MCF 10A (cell line): ENCODE measurements around the gene G0S2. TPM values are rescaled to one million over a fixed set of nuclear protein-coding genes. Genes with fewer than 3 reads are reported as not detected.

Experiments used
- BruUV-seq: library from RNA; stranded (reverse); fragments of 400-500 nt; replicated peaks from 2 replicates; lab custom pipeline; 2021; lab: Mats Ljungman, UMichigan
- CTCF ChIA-PET: fragments of 300-600 bp; sonication (Branson Sonifier 250); formaldehyde crosslinking; extraction: SDS; loops from one replicate; lab custom pipeline; 2021; ENCODE audit warnings: antibody characterized with exemption, inconsistent platforms; lab: Yijun Ruan, JAX
- POLR2A ChIA-PET: fragments of 300-600, 350-650 bp; sonication (Branson Sonifier 250); formaldehyde crosslinking; extraction: SDS; loops from one replicate; lab custom pipeline; 2020; ENCODE audit warnings: antibody characterized with exemption, inconsistent platforms; lab: Yijun Ruan, JAX
- DNase-seq: peaks from one replicate; pipeline ENCODE4 v3.0.0-alpha.2; 2018; ENCODE audit not compliant: unreplicated experiment
- H3K27ac Mint-ChIP-seq: one replicate; pipeline ENCODE4 v1.8.0; 2022; ENCODE audit warnings: mild to moderate bottlenecking, low read depth, mixed read lengths; ENCODE audit not compliant: unreplicated experiment
- H3K27me3 Mint-ChIP-seq: one replicate; pipeline ENCODE4 v1.8.0; 2022; ENCODE audit warnings: mixed read lengths; ENCODE audit not compliant: insufficient read depth, unreplicated experiment
- H3K36me3 Mint-ChIP-seq: one replicate; pipeline ENCODE4 v1.8.0; 2022; ENCODE audit warnings: mild to moderate bottlenecking, moderate library complexity, mixed read lengths; ENCODE audit not compliant: insufficient read depth, unreplicated experiment
- H3K4me1 Mint-ChIP-seq: one replicate; pipeline ENCODE4 v1.8.0; 2022; ENCODE audit warnings: mixed read lengths; ENCODE audit not compliant: insufficient read depth, unreplicated experiment
- H3K4me3 Mint-ChIP-seq: one replicate; pipeline ENCODE4 v1.8.0; 2022; ENCODE audit warnings: mild to moderate bottlenecking, moderate library complexity, mixed read lengths; ENCODE audit not compliant: unreplicated experiment
- H3K9me3 Mint-ChIP-seq: one replicate; pipeline ENCODE4 v1.8.0; 2022; ENCODE audit warnings: mixed read lengths; ENCODE audit not compliant: unreplicated experiment
- CTCF ChIP-seq: fragments of 200-600 bp; IDR thresholded peaks from one replicate; pipeline ENCODE4 v1.8.0; 2022; ENCODE audit warnings: antibody characterized with exemption, mild to moderate bottlenecking; ENCODE audit not compliant: unreplicated experiment
- intact Hi-C: fragments of 100-400 bp; cut with micrococcal nuclease; formaldehyde crosslinking; loops from 2 replicates; pipeline ENCODE4 v1.14.1; 2022
- total RNA-seq: library from RNA; stranded (reverse); gene quantifications from 2 replicates; pipeline ENCODE4 v1.2.3, GENCODE V29; 2022

Gene G0S2
- total RNA-seq, 1 experiment from 2014 or later = not detected

GRCh38 chr1:209678981-209679539 lies 3.8 kb downstream of the G0S2 start:
- Mint-ChIP-seq H3K4me3 (no peak overlapping the region), H3K4me1 (peaks cover 8% of the 10 kb centered on the region), H3K36me3 (no peaks in the 10 kb centered on the region), H3K27me3 (no peaks in the 10 kb centered on the region), H3K9me3 (no peaks in the 10 kb centered on the region), H3K27ac (no peak overlapping the region)
- ChIA-PET CTCF (interaction anchor here (0.6 to 21.9 kb wide), 3 partner anchors 10 to 302 kb away, joined by 5 to 564 read pairs (median 5); partner anchors contain the start of gene LAMB3), POLR2A (interaction anchor here (0.6 to 20.0 kb wide), 2 partner anchors 9 to 25 kb away, joined by 3 to 458 read pairs; partner anchors contain the start of gene LAMB3)
- DNase-seq = no peak
- no peak for TF ChIP-seq CTCF
- intact Hi-C loops = no loop called here
- BruUV-seq = no TSS peak

DNA sequence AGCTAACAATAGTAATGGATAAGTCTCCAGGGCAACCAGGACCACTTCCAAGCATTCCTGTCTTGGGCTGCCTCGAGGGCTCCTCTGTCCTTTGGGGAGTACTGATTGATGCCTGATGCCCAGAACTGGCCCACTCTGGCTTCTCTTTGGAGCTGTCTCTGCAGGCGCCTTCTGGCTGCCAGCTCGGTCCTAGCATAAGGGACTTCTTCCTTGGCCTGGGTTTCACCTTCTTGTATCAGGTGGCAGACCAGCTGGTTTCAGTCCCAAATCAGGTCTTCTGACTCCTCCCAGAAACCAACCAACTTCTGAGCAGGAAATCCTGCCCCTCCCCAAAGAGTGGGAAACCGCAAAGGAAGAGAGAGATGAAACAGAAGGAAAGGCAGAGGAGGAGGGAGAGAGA lies 10.6 kb downstream of the G0S2 start:
- POLR2A ChIA-PET = interaction anchor here (0.6 to 20.0 kb wide), 4 partner anchors 13 to 1471 kb away, joined by 3 to 458 read pairs (median 30); partner anchors contain the start of genes G0S2 and LAMB3

DNA sequence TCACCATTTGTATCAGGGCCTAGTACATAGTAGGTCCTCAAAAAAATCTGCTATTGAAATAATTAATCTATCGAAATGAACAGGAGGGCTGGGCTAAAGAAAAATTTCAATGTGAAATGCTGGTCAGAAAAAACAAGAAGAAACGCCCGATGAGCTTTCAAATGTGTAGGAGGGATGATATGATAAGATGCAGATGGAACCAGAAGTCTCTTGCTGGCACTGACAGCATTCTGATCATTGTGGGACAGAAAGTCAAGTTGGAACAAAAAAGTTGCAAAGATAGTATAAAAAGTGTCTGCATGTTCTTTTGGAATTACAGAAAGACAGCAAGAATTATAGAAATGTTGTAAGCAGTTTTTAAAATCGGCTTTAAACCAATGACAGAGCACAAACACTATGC lies 11.1 kb downstream of the G0S2 start:
- Mint-ChIP-seq H3K4me3 (no peak overlapping the region), H3K9me3 (no peaks in the 10 kb centered on the region), H3K27me3 (no peaks in the 10 kb centered on the region), H3K4me1 (peaks cover 22% of the 10 kb centered on the region), H3K36me3 (no peaks in the 10 kb centered on the region), H3K27ac (no peak overlapping the region)
- no peak for DNase-seq
- no peak for TF ChIP-seq CTCF
- ChIA-PET POLR2A (interaction anchor here (0.6 to 20.0 kb wide), 4 partner anchors 14 to 1472 kb away, joined by 3 to 458 read pairs (median 30); partner anchors contain the start of genes G0S2 and LAMB3), CTCF (interaction anchor here (0.7 to 21.9 kb wide), 9 partner anchors 14 to 119 kb away, joined by 3 to 564 read pairs (median 5); partner anchors contain the start of genes CAMK1G and LAMB3)
- BruUV-seq = no TSS peak
- intact Hi-C loops = no loop called here

More for the DNA sequence above, 10.6 kb downstream of the G0S2 start:
- CTCF ChIA-PET = interaction anchor here (0.7 to 21.9 kb wide), 6 partner anchors 19 to 119 kb away, joined by 3 to 564 read pairs (median 86); partner anchors contain the start of genes CAMK1G and LAMB3
- Mint-ChIP-seq H3K36me3 (no peaks in the 10 kb centered on the region), H3K4me1 (peaks cover 17% of the 10 kb centered on the region), H3K9me3 (no peaks in the 10 kb centered on the region), H3K27ac (no peak overlapping the region), H3K4me3 (no peak overlapping the region), H3K27me3 (no peaks in the 10 kb centered on the region)
- no peak for TF ChIP-seq CTCF
- DNase-seq = no peak
- intact Hi-C loops = no loop called here
- BruUV-seq = no TSS peak

- ChIA-PET POLR2A (interaction anchor here (0.6 to 20.0 kb wide), 15 partner anchors 10 to 121 kb away, joined by 3 to 458 read pairs (median 3); partner anchors contain the start of genes G0S2 and LAMB3), CTCF (interaction anchor here (0.9 to 21.9 kb wide), 16 partner anchors 9 to 120 kb away, joined by 3 to 564 read pairs (median 8); partner anchors contain the start of genes CAMK1G, G0S2 and LAMB3)
- intact Hi-C loops = no loop called here
- Mint-ChIP-seq H3K27ac (no peak overlapping the region), H3K27me3 (peaks cover 7% of the 10 kb centered on the region), H3K36me3 (no peaks in the 10 kb centered on the region), H3K9me3 (no peaks in the 10 kb centered on the region), H3K4me1 (peaks cover 43% of the 10 kb centered on the region), H3K4me3 (no peak overlapping the region)
- no TSS peak for BruUV-seq
- no peak for TF ChIP-seq CTCF
- DNase-seq = peak; percentile 65
Measured at GRCh38 chr1:209688746-209689234, 13.6 kb downstream of the G0S2 start.
